Prostate gland (tissue), 2 donors: ENCODE data around the gene FOLR1. TPM values are rescaled to one million over a fixed set of nuclear protein-coding genes. Genes with fewer than 3 reads are reported as not detected.
"Not testable (repeated sequence)": the region's sequence is repeated elsewhere in the genome, so short reads cannot be mapped to it uniquely, and the experiment has no call there.

Experiments used
- DNase-seq: peaks from one replicate; pipeline ENCODE4 v3.0.0-alpha.2; 2019; ENCODE audit warnings: low spot score
- H3K27ac ChIP-seq, 2 donors: fragments of 200-600 bp; sonication (generic); 2 replicates each; pipeline ENCODE4 v1.5.1; 2017 to 2019
- H3K27me3 ChIP-seq: fragments of 200-600 bp; sonication (generic); replicated peaks from 2 replicates; pipeline ENCODE4 v1.5.1; 2019; ENCODE audit not compliant: insufficient read depth
- H3K36me3 ChIP-seq, 2 donors: fragments of 200-600 bp; sonication (generic); 1 replicate in 1 of 2; 2 replicates in 1 of 2; pipeline versions ENCODE4 v1.5.1 to v1.8.1; 2017 to 2019
- H3K4me1 ChIP-seq: fragments of 200-600 bp; sonication (generic); replicated peaks from 2 replicates; pipeline ENCODE4 v1.5.1; 2019
- H3K4me3 ChIP-seq, 2 donors: fragments of 200-600 bp; sonication (generic); 2 replicates each; pipeline ENCODE4 v1.5.1; 2017 to 2019
- H3K9me3 ChIP-seq: fragments of 200-600 bp; sonication (generic); 2 replicates; pipeline ENCODE4 v1.5.1; 2017
- CTCF ChIP-seq, 4 experiments: fragments of 200-600 bp in 2 of 4; fragments of 450-650 bp in 2 of 4; sonication (generic) in 2 of 4; IDR thresholded peaks; 1 replicate in 3 of 4; 2 replicates in 1 of 4; pipeline ENCODE4 v1.5.1; 2016 to 2019; ENCODE audit warnings: antibody characterized with exemption in 4 of 4, mild to moderate bottlenecking in 2 of 4, moderate library complexity in 2 of 4
- POLR2A ChIP-seq: fragments of 450-650 bp; IDR thresholded peaks from one replicate; pipeline ENCODE4 v1.6.1; 2016; ENCODE audit warnings: antibody characterized with exemption, mild to moderate bottlenecking
- POLR2AphosphoS5 ChIP-seq: sonication (generic); formaldehyde crosslinking; IDR thresholded peaks from one replicate; pipeline ENCODE4 v1.6.1; 2017; ENCODE audit warnings: antibody characterized with exemption
- WGBS: methylation state at CpG from one replicate; pipeline ENCODE4 v1.1.5; 2018; 5-methylcytosine and 5-hydroxymethylcytosine counted together
- intact Hi-C: fragments of 100-400 bp; cut with DNase I; formaldehyde crosslinking; loops from one replicate; pipeline ENCODE4 v1.14.2; 2022
- total RNA-seq, 2 donors: library from RNA; depleted of rRNA; stranded (reverse); fragments of >200 nt; gene quantifications; one replicate each; pipeline ENCODE4 v1.1.0, GENCODE V29; 2016

The FOLR1 gene
- total RNA-seq, 2 donors from 2014 or later, result 8.9 TPM; not detected in 1

GRCh38 chr11:72204886-72205285 is 12.9 kb downstream of the FOLR1 start:
- DNase-seq, result no peak
- Histone ChIP-seq H3K4me1 (no peaks in the 10 kb centered on the region), H3K36me3 (no peaks in the 10 kb centered on the region), H3K27me3 (no peaks in the 10 kb centered on the region), H3K27ac (no peak overlapping the region), H3K4me3 (no peak overlapping the region), H3K9me3 (no peaks in the 10 kb centered on the region)
- intact Hi-C loops, result no loop called here
- no peak for TF ChIP-seq POLR2A
- no peak for TF ChIP-seq CTCF (IDR thresholded peaks at IDR 0.05)
- TF ChIP-seq POLR2AphosphoS5, result no peak

GRCh38 chr11:72206794-72207193 is 14.9 kb downstream of the FOLR1 start:
- H3K9me3 ChIP-seq, H3K36me3 ChIP-seq, intact Hi-C loops, DNase-seq, H3K27ac ChIP-seq, H3K4me3 ChIP-seq, H3K4me1 ChIP-seq, H3K27me3 ChIP-seq: not testable (repeated sequence)
- 86% methylated on average over 2 of the region's 2 CpGs for WGBS

GRCh38 chr11:72208281-72208680 is 16.3 kb downstream of the FOLR1 start:
- Histone ChIP-seq H3K4me3 (no peak overlapping the region), H3K36me3 (no peaks in the 10 kb centered on the region), H3K27me3 (no peaks in the 10 kb centered on the region), H3K27ac (no peak overlapping the region), H3K4me1 (no peaks in the 10 kb centered on the region), H3K9me3 (no peaks in the 10 kb centered on the region)
- 51% methylated on average over 3 of the region's 3 CpGs for WGBS
- TF ChIP-seq POLR2AphosphoS5 (peak; percentile 33), POLR2A (no peak), CTCF (IDR thresholded peaks at IDR 0.05) (no peak)
- DNase-seq, result no peak
- intact Hi-C loops, result no loop called here

GRCh38 chr11:72209101-72209500 is 17.2 kb downstream of the FOLR1 start:
- TF ChIP-seq POLR2AphosphoS5, result no peak
- TF ChIP-seq CTCF (IDR thresholded peaks at IDR 0.05), result no peak
- no peak for TF ChIP-seq POLR2A
- Histone ChIP-seq H3K4me1 (no peaks in the 10 kb centered on the region), H3K27ac (no peak overlapping the region), H3K4me3 (no peak overlapping the region), H3K36me3 (no peaks in the 10 kb centered on the region), H3K27me3 (no peaks in the 10 kb centered on the region), H3K9me3 (no peaks in the 10 kb centered on the region)
- intact Hi-C loops, result no loop called here
- WGBS, result 80% methylated on average over 4 of the region's 4 CpGs
- DNase-seq, result no peak

- no peak for DNase-seq
- H3K4me3 ChIP-seq, result no peak within 1 kb of the TSS
- H3K27me3 ChIP-seq, result no peaks in the 10 kb centered on the region
- no peaks in the 10 kb centered on the region for H3K4me1 ChIP-seq
- TF ChIP-seq POLR2A, result no peak
- TF ChIP-seq POLR2AphosphoS5, result no peak
- no peaks in the 10 kb centered on the region for H3K9me3 ChIP-seq
- no peak within 1 kb of the TSS for H3K27ac ChIP-seq
- H3K36me3 ChIP-seq, result no peaks in the 10 kb centered on the region
- 85% methylated on average over 6 of the region's 6 CpGs for WGBS
- intact Hi-C loops, result no loop called here
Measured at GRCh38 chr11:72216638-72217037, 24.7 kb downstream of the FOLR1 start, which contains the start of gene FOLR2. Gene FOLR2, plus strand, starts transcription at chr11:72216794. Its CDS starts 1,791 bp downstream, at chr11:72218585.

GRCh38 chr11:72217841-72218240 is 25.9 kb downstream of the FOLR1 start:
- Histone ChIP-seq H3K27ac (no peak overlapping the region), H3K4me1 (no peaks in the 10 kb centered on the region), H3K27me3 (no peaks in the 10 kb centered on the region), H3K36me3 (no peaks in the 10 kb centered on the region), H3K9me3 (no peaks in the 10 kb centered on the region), H3K4me3 (no peak overlapping the region)
- 26% methylated on average over 2 of the region's 2 CpGs for WGBS
- TF ChIP-seq POLR2A (no peak), CTCF (IDR thresholded peaks at IDR 0.05) (no peak), POLR2AphosphoS5 (no peak)
- DNase-seq, result no peak
- intact Hi-C loops, result no loop called here
